ENCODE measurements around the gene NDUFS8. TPM values are rescaled to one million over a fixed set of nuclear protein-coding genes. Genes with fewer than 3 reads are reported as not detected.

Gene NDUFS8
- total and polyA plus RNA-seq, 10 of the 15 experiments (the other 5 are each of a cell fraction or from before 2014, with no cell fraction given), result 17.6 to 308 (median 120) TPM

DNA sequence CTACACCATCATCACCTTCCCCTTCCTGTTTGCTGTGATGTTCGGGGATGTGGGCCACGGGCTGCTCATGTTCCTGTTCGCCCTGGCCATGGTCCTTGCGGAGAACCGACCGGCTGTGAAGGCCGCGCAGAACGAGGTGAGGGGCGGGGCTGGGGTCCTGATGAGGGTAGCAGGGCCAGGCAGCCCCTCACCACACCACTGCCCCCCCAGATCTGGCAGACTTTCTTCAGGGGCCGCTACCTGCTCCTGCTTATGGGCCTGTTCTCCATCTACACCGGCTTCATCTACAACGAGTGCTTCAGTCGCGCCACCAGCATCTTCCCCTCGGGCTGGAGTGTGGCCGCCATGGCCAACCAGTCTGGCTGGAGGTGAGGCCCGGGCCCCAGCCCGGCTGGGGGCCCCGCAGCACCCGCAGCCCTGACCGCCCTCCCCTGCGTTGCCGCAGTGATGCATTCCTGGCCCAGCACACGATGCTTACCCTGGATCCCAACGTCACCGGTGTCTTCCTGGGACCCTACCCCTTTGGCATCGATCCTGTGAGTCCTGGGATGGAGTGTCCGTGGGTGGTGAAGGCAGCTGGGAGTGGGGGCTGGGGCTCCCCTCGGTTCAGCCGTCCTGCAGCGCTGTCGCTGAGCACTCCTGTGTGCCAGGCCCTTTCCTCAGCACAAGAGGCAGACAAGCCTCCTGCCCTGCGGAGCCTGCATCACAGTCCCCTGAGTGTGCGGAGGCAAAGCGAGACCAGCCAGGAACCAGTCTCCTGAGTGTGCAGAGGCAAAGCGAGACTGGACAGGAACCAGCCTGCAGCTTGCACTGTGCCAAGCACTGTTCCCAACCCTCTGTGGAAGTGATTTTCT lies 17.2 kb downstream of the NDUFS8 start (continued):
- TF ChIP-seq MLLT1 (IDR thresholded peaks at IDR 0.05) (no peak), KDM1A (IDR thresholded peaks at IDR 0.05; ENCODE audit: borderline replicate concordance) (no peak)

GRCh38 chr11:68048681-68049508 lies 18.4 kb downstream of the NDUFS8 start:
- in situ Hi-C loops (cut with MboI) (no loop called here), intact Hi-C loops (cut with micrococcal nuclease; ENCODE audit: unreplicated experiment) (no loop called here)
- ChIA-PET SMC1A (ENCODE audit: uncharacterized antibody, unreplicated experiment) (no interaction called here), CTCF (no interaction called here), POLR2A (no interaction called here), RAD21 (ENCODE audit: unreplicated experiment) (no interaction called here)
- DNase-seq (ENCODE audit: low read depth, low spot score) (no peak), ATAC-seq (no peak), FAIRE-seq (no peak)
- H3K4me3 ChIP-seq, result no peak overlapping the region
- no peaks in the 10 kb centered on the region for H3K79me2 ChIP-seq (ENCODE audit: control insufficient read depth, insufficient read depth, low read length)
- peaks cover 19 to 37% of the 10 kb centered on the region in 2 experiments; a peak in 3 of 4 replicates for H3K36me3 ChIP-seq (ENCODE audit: control insufficient read depth in 2 of 2, insufficient read depth in 2 of 2, low read length in 1 of 2)
- H3K27ac ChIP-seq (ENCODE audit: control insufficient read depth, insufficient read depth), result no peak overlapping the region
- TF ChIP-seq BCL11A (IDR thresholded peaks at IDR 0.05; ENCODE audit: low read depth, low read length), result no peak
- 0 out of 2 replicates have a peak, but pooled peaks have one; percentile 32 for TF ChIP-seq POLR2AphosphoS2 (IDR thresholded peaks at IDR 0.05; ENCODE audit: low read depth, low read length)
- no peaks in the 10 kb centered on the region for H3K27me3 ChIP-seq (replicated peaks in 1 of 2; ENCODE audit: control insufficient read depth in 2 of 2, insufficient read depth in 2 of 2, low read length in 1 of 2)
- H3K9me3 ChIP-seq (replicated peaks; ENCODE audit: control insufficient read depth, insufficient read depth, low read length), result no peaks in the 10 kb centered on the region
- H2AFZ ChIP-seq (ENCODE audit: control insufficient read depth, low read depth, low read length), result no peak overlapping the region
- WGBS (ENCODE audit: insufficient coverage, insufficient replicate concordance, low lambda C conversion rate, missing lambda C conversion rate), result 96% methylated on average over 34 of the region's 35 CpGs
- no TSS peak for BruUV-seq (replicated peaks)
- no peaks in the 10 kb centered on the region for H3K4me1 ChIP-seq (ENCODE audit: control insufficient read depth, insufficient read depth, low read length)
- no peak overlapping the region for H3K9ac ChIP-seq (ENCODE audit: control insufficient read depth, insufficient read depth, low read length)
- H4K20me1 ChIP-seq (ENCODE audit: control insufficient read depth, insufficient read depth), result no peaks in the 10 kb centered on the region
- H3K4me2 ChIP-seq (ENCODE audit: control insufficient read depth, insufficient read depth), result no peak overlapping the region

Data from GM12878 (cell line).